Thymus (tissue), 2 donors: ENCODE results near the gene PLBD1. TPM values are rescaled to one million over a fixed set of nuclear protein-coding genes. Genes with fewer than 3 reads are reported as not detected.

Experiments
- polyA plus RNA-seq: library from polyadenylated mRNA; stranded (reverse); fragments of 200-250 nt; gene quantifications from one replicate; pipeline ENCODE4 v1.2.3, GENCODE V29; 2013
- total RNA-seq: library from RNA; stranded (reverse); fragments of 120-200 nt; gene quantifications from one replicate; pipeline ENCODE4 v1.2.4, GENCODE V29; 2013
- donor health status: healthy.

Gene PLBD1
- total and polyA plus RNA-seq, 2 donors, result 6.5 to 9.5 TPM

Other genes with a start within 250 kb of the PLBD1 start
- 28.0 TPM for gene ATF7IP, start 202.2 kb downstream of the PLBD1 start, total RNA-seq
- gene ATF7IP, start 202.2 kb downstream of the PLBD1 start, polyA plus RNA-seq, result 23.9 TPM
- under 0.01 TPM for gene GUCY2C, start 128.7 kb upstream of the PLBD1 start, total RNA-seq
- gene GUCY2C, start 128.7 kb upstream of the PLBD1 start, polyA plus RNA-seq, result 0.14 TPM
- 9.2 TPM for gene WBP11, start 235.6 kb upstream of the PLBD1 start, total RNA-seq
- 24.5 TPM for gene WBP11, start 235.6 kb upstream of the PLBD1 start, polyA plus RNA-seq
- gene C12orf60, start 235.8 kb upstream of the PLBD1 start, total RNA-seq, result 1.4 TPM
- 2.2 TPM for gene C12orf60, start 235.8 kb upstream of the PLBD1 start, polyA plus RNA-seq
- 0.05 TPM for gene SMCO3, start 246.3 kb upstream of the PLBD1 start, total RNA-seq
- 0.09 TPM for gene SMCO3, start 246.3 kb upstream of the PLBD1 start, polyA plus RNA-seq